SU-DHL-6 (cell line): Measurements from ENCODE around the gene ADCY2.

Source experiments
- H2AFZ ChIP-seq: fragments of 200-600 bp; sonication (generic); 2 replicates; pipeline ENCODE4 v1.6.1; 2014; ENCODE audit warnings: low read depth, mild to moderate bottlenecking, moderate library complexity, mixed read lengths, antibody characterized with exemption, low read length; ENCODE audit not compliant: severe bottlenecking
- H3F3A ChIP-seq: fragments of 200-600 bp; shearing (Covaris generic); 2 replicates; pipeline ENCODE4 v1.6.0; 2016; ENCODE audit warnings: antibody characterized with exemption, mild to moderate bottlenecking; ENCODE audit not compliant: insufficient read depth
- H3K27ac ChIP-seq: fragments of 200-600 bp; sonication (generic); 2 replicates; pipeline ENCODE4 v1.5.1; 2016; ENCODE audit warnings: low read depth, mild to moderate bottlenecking, low read length, moderate library complexity, mixed read lengths
- H3K27me3 ChIP-seq: fragments of 200-600 bp; sonication (generic), shearing (Covaris generic); 2 replicates; pipeline ENCODE4 v1.6.0; 2014; ENCODE audit warnings: mild to moderate bottlenecking, low read length
- H3K36me3 ChIP-seq: fragments of 200-600 bp; sonication (generic); 2 replicates; pipeline ENCODE4 v1.6.1; 2014; ENCODE audit warnings: mild to moderate bottlenecking, low read length, mixed read lengths
- H3K4me2 ChIP-seq: fragments of 300-600, 200-600 bp; shearing (Covaris generic), sonication (generic); 2 replicates; pipeline ENCODE4 v1.6.0; 2014; ENCODE audit warnings: low read length, low read depth, mild to moderate bottlenecking; ENCODE audit not compliant: poor library complexity, severe bottlenecking
- H3K4me3 ChIP-seq: fragments of 200-600 bp; sonication (generic); 2 replicates; pipeline ENCODE4 v1.5.1; 2014; ENCODE audit warnings: antibody characterized with exemption, low read length, mild to moderate bottlenecking, mixed read lengths; ENCODE audit not compliant: insufficient read depth, poor library complexity, severe bottlenecking
- H3K79me2 ChIP-seq: fragments of 200-600 bp; sonication (generic); 2 replicates; pipeline ENCODE4 v1.6.1; 2014; ENCODE audit warnings: mild to moderate bottlenecking, low read length, moderate library complexity; ENCODE audit not compliant: insufficient read depth
- H3K9ac ChIP-seq: fragments of 200-600 bp; sonication (generic); 2 replicates; pipeline ENCODE4 v1.7.0; 2014; ENCODE audit warnings: mild to moderate bottlenecking, low read length
- H3K9me2 ChIP-seq: fragments of 200-600 bp; sonication (generic); replicated peaks from 2 replicates; pipeline ENCODE4 v1.6.1; 2014; ENCODE audit warnings: low read length; ENCODE audit not compliant: insufficient read depth
- H3K9me3 ChIP-seq: fragments of 200-600 bp; sonication (generic); 2 replicates; pipeline ENCODE4 v1.6.1; 2014; ENCODE audit warnings: low read length, mixed read lengths; ENCODE audit not compliant: insufficient read depth
- H4K20me1 ChIP-seq: fragments of 200-600 bp; sonication (generic); 2 replicates; pipeline ENCODE4 v1.6.1; 2014; ENCODE audit warnings: low read depth, mild to moderate bottlenecking, antibody characterized with exemption, low read length, moderate library complexity, mixed read lengths
- EZH2phosphoT487 ChIP-seq: fragments of 200-600 bp; sonication (generic), shearing (Covaris generic); conservative IDR thresholded peaks from 2 replicates; pipeline ENCODE4 v1.6.1; 2018; ENCODE audit warnings: mild to moderate bottlenecking, antibody characterized with exemption, low read length, moderate library complexity, mixed read lengths
- TF ChIP-seq, protein P1 (sequence below): fragments of 200-600 bp; sonication (generic); IDR thresholded peaks from one replicate; pipeline ENCODE4 v1.5.1; 2017; ENCODE audit warnings: antibody characterized with exemption, mild to moderate bottlenecking, low read length, moderate library complexity; ENCODE audit not compliant: insufficient read depth, poor library complexity, severe bottlenecking

The ADCY2 gene

DNA sequence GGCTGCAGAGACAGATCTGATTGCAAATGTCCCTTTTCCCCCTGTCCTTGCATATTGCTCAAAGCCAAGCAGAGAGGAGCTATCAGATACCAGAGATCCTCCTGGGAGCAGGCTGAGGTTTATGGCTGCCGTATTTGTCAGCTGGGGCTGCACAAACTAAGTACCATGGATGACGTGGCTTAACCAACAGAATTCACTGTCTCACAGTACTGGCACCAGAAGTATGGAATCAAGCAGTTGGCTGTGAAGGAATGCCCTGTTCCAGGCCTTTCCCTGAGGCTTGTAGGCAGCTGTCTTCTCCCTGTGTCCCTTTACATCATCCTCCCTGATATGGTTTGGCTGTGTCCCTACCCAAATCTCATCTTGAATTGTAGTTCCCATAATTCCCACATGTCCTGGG, 452.4 kb downstream of the ADCY2 start:
- H2AFZ ChIP-seq = no peak overlapping the region
- H4K20me1 ChIP-seq = no peaks in the 10 kb centered on the region
- H3K4me3 ChIP-seq = no peak overlapping the region
- H3K9ac ChIP-seq = no peak overlapping the region
- no peaks in the 10 kb centered on the region for H3K9me2 ChIP-seq
- no peak overlapping the region for H3K4me2 ChIP-seq
- H3K27me3 ChIP-seq = no peaks in the 10 kb centered on the region
- no peak overlapping the region for H3K27ac ChIP-seq
- H3K9me3 ChIP-seq = no peaks in the 10 kb centered on the region
- H3K36me3 ChIP-seq = no peaks in the 10 kb centered on the region
- no peaks in the 10 kb centered on the region for H3F3A ChIP-seq
- no peaks in the 10 kb centered on the region for H3K79me2 ChIP-seq
- TF ChIP-seq EZH2phosphoT487 = no peak
- TF ChIP-seq, protein P1, sequence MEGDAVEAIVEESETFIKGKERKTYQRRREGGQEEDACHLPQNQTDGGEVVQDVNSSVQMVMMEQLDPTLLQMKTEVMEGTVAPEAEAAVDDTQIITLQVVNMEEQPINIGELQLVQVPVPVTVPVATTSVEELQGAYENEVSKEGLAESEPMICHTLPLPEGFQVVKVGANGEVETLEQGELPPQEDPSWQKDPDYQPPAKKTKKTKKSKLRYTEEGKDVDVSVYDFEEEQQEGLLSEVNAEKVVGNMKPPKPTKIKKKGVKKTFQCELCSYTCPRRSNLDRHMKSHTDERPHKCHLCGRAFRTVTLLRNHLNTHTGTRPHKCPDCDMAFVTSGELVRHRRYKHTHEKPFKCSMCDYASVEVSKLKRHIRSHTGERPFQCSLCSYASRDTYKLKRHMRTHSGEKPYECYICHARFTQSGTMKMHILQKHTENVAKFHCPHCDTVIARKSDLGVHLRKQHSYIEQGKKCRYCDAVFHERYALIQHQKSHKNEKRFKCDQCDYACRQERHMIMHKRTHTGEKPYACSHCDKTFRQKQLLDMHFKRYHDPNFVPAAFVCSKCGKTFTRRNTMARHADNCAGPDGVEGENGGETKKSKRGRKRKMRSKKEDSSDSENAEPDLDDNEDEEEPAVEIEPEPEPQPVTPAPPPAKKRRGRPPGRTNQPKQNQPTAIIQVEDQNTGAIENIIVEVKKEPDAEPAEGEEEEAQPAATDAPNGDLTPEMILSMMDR = no peak

DNA sequence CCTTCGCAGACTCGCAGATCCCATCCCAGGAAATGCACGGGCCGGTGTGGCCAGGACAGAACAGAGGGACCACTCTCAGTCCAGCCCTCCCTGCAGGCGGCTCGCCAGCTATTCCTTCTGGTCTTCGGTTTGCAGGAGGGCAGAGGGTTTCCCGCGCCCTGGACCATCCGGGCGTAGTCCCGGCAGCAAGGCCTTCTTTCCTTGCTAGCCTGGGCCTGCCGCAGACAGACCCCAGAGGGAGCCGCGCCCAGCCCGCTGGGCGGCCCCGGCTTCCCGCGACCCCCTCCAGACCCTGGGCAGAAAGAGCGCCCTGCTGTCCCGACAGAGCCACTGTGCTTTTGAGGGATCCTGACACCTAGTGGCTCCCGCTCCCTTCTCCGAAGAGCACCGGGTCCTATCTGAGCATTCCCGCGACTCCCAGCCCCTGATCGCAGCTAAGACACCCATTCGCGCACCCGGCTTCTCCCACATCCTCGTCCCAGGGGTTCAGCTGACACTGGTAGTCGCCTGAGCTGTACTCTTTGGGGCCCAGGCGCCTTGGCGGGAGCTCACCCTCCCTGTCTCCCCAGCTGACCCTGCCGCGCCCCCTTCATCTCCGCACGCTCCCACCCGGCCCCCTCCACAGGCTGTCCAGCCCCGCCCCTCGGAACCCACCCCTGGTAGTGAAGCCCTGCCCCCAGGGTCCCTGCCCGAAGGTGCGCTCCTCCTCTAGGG, 453.9 kb downstream of the ADCY2 start:
- no peaks in the 10 kb centered on the region for H3F3A ChIP-seq

DNA sequence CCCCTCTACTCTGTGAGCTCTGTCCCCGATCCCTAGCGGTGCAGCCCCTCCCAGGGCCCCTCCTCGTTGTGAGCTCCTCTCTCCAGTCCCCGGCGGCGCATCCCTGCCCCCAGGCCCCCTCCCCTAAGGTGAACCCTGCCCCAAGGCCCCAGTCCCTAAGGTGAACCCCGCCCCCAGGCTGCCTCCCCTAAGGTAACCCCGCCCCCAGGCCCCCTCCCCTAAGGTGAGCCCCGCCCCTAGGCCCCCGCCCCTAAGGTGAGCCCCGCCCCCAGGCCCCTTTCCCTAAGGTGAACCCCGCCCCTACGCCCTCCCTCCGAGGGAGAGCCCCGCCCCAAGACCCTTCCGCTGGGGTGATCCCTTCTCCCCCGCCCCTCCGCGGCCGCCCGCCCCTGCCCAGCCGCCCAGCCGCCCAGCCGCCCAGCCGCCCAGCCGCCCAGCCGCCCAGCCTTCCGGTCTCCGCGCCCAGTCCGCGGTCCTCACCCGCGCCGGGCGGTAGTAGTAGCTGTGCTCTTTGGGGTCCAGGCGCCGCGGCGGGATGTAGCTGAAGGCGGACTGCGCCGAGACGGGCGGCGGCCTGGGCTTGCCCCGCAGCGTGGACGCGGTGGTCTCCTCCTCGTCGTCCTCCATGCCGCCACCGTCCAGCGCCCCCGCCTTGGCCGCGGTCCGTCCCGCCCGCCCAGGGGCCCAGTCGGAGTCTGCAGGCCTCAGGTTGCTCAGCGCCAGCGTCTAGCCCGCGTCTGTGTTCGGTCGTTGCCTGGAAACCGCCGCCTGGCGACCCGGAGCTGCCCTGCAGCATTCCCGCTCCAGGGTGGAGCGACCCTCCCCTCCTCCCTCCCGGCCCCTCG, 454.7 kb downstream of the ADCY2 start, which contains the start of gene CFAP90:
CFAP90 (minus strand) TSS at position 739 of the 845 bp plus-strand sequence; CDS start at position 627, 112 bp downstream.
- TF ChIP-seq EZH2phosphoT487 = no peak
- TF ChIP-seq, protein P1 = no peak
- Histone ChIP-seq H3K36me3 (no peaks in the 10 kb centered on the region), H3K27me3 (no peaks in the 10 kb centered on the region), H3K9me3 (no peaks in the 10 kb centered on the region), H3K79me2 (no peaks in the 10 kb centered on the region), H3K4me2 (no peak within 1 kb of the TSS), H3F3A (no peaks in the 10 kb centered on the region), H3K27ac (no peak within 1 kb of the TSS), H2AFZ (no peak within 1 kb of the TSS), H4K20me1 (no peaks in the 10 kb centered on the region), H3K9me2 (no peaks in the 10 kb centered on the region), H3K4me3 (no peak within 1 kb of the TSS), H3K9ac (no peak within 1 kb of the TSS)

More for the DNA sequence above, 453.9 kb downstream of the ADCY2 start:
- H3K9ac ChIP-seq = no peak overlapping the region
- H4K20me1 ChIP-seq = no peaks in the 10 kb centered on the region
- no peak overlapping the region for H3K4me3 ChIP-seq
- H2AFZ ChIP-seq = no peak overlapping the region
- no peaks in the 10 kb centered on the region for H3K9me3 ChIP-seq
- no peaks in the 10 kb centered on the region for H3K36me3 ChIP-seq
- H3K79me2 ChIP-seq = no peaks in the 10 kb centered on the region
- H3K27ac ChIP-seq = no peak overlapping the region
- H3K4me2 ChIP-seq = no peak overlapping the region
- H3K9me2 ChIP-seq = no peaks in the 10 kb centered on the region
- TF ChIP-seq, protein P1 = no peak
- no peak for TF ChIP-seq EZH2phosphoT487
- no peaks in the 10 kb centered on the region for H3K27me3 ChIP-seq
